ENCODE data around the gene UGGT2. TPM values are rescaled to one million over a fixed set of nuclear protein-coding genes. Genes with fewer than 3 reads are reported as not detected.
"Not testable (repeated sequence)": the region's sequence is repeated elsewhere in the genome, so short reads cannot be mapped to it uniquely, and the experiment has no call there.

The UGGT2 gene
- total RNA-seq, 1 experiment from 2014 or later, result 34.5 TPM

DNA sequence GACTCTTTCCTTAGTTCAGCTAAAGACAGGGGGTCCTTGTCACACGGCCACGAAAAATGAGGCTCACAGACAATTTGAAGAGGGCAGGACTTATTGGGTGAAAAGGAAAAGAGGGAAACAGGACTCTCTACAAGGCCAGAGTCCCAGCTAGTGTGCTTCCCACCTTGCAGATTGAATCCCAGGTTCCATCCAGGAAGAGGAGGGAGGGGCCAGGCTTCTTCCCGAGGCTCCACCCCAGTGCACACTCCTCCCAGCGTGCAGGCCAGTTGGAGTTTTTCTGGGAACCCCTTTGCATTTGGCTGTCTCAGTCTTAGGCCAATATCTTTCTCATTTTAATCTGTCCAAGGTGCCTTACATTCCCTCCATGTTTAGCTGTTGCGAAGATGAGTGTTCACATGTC lies 269.5 kb downstream of the UGGT2 start:
- H3K4me2 ChIP-seq (ENCODE audit: insufficient read depth, insufficient read length, low read length), result no peak overlapping the region
- no peak overlapping the region for H2AK5ac ChIP-seq (ENCODE audit: insufficient read length, low read length)
- Mint-ChIP-seq H3K27ac (no peak overlapping the region; a peak in 1 of 7 replicates), H3K27me3 (ENCODE audit: low read depth) (no peaks in the 10 kb centered on the region), H3K4me1 (peaks cover 0 to 4% of the 10 kb centered on the region in 2 experiments; a peak in 1 of 4 replicates), H3K4me3 (no peak overlapping the region), H3K9me3 (no peaks in the 10 kb centered on the region), H3K36me3 (ENCODE audit: insufficient read depth in 1 of 3, low read depth in 3 of 3) (peaks cover 4 to 20% (median 6%) of the 10 kb centered on the region in 3 experiments; a peak in 6 of 7 replicates)
- H3K9ac ChIP-seq (ENCODE audit: extremely low read depth, insufficient read length, low read length), result no peak overlapping the region
- H3K4ac ChIP-seq (ENCODE audit: low read depth, low read length), result no peak overlapping the region
- no peaks in the 10 kb centered on the region for H3K23me2 ChIP-seq (ENCODE audit: insufficient read length, low read depth, low read length, poor library complexity, severe bottlenecking)
- DNase-seq, result no peak
- no peak overlapping the region for H3K18ac ChIP-seq (ENCODE audit: insufficient read length, low read depth, low read length)
- H3K27ac ChIP-seq (ENCODE audit: insufficient read length, low read depth, low read length), result no peak overlapping the region
- no peaks in the 10 kb centered on the region for H3K27me3 ChIP-seq (ENCODE audit: insufficient read depth, low read length)
- no peak overlapping the region for H2BK5ac ChIP-seq (ENCODE audit: insufficient read length, low read length)
- no peak overlapping the region for H4K8ac ChIP-seq (replicated peaks; ENCODE audit: insufficient read length, low read depth, low read length)
- no peaks in the 10 kb centered on the region for H3K4me1 ChIP-seq (ENCODE audit: insufficient read depth, low read length)
- H3K79me1 ChIP-seq (ENCODE audit: insufficient read depth, low read depth, low read length, poor library complexity, severe bottlenecking), result no peaks in the 10 kb centered on the region
- H3K14ac ChIP-seq (ENCODE audit: insufficient read depth, low read length), result no peak overlapping the region
- no peak overlapping the region for H2BK120ac ChIP-seq (ENCODE audit: low read depth, low read length, poor library complexity, severe bottlenecking)
- TF ChIP-seq, protein P1, sequence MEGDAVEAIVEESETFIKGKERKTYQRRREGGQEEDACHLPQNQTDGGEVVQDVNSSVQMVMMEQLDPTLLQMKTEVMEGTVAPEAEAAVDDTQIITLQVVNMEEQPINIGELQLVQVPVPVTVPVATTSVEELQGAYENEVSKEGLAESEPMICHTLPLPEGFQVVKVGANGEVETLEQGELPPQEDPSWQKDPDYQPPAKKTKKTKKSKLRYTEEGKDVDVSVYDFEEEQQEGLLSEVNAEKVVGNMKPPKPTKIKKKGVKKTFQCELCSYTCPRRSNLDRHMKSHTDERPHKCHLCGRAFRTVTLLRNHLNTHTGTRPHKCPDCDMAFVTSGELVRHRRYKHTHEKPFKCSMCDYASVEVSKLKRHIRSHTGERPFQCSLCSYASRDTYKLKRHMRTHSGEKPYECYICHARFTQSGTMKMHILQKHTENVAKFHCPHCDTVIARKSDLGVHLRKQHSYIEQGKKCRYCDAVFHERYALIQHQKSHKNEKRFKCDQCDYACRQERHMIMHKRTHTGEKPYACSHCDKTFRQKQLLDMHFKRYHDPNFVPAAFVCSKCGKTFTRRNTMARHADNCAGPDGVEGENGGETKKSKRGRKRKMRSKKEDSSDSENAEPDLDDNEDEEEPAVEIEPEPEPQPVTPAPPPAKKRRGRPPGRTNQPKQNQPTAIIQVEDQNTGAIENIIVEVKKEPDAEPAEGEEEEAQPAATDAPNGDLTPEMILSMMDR (conservative IDR thresholded peaks at IDR 0.05), result no peak
- H2BK12ac ChIP-seq (ENCODE audit: insufficient read length, low read depth, low read length), result no peak overlapping the region
- H3K79me2 ChIP-seq (ENCODE audit: insufficient read depth, low read length), result no peaks in the 10 kb centered on the region
- H3K56ac ChIP-seq (ENCODE audit: insufficient read length, low read depth, low read length), result no peak overlapping the region
- WGBS (ENCODE audit: extremely low coverage, insufficient read length, low lambda C conversion rate), result no CpG with 5 or more reads among the region's 5 CpGs
- H3K23ac ChIP-seq (ENCODE audit: insufficient read length, low read depth, low read length), result no peak overlapping the region
- no peaks in the 10 kb centered on the region for H4K20me1 ChIP-seq (ENCODE audit: control insufficient read depth, insufficient read depth, insufficient read length)
- no peak overlapping the region for H2BK15ac ChIP-seq (ENCODE audit: low read depth, low read length)
- H4K91ac ChIP-seq (ENCODE audit: insufficient read length, low read depth, low read length), result no peak overlapping the region
- no peaks in the 10 kb centered on the region for H3K9me3 ChIP-seq (ENCODE audit: control insufficient read depth, low read depth, low read length)
- H2AFZ ChIP-seq (ENCODE audit: low read length), result no peak overlapping the region
- no peak overlapping the region for H3T11ph ChIP-seq (ENCODE audit: low read length)
- no peak overlapping the region for H2BK20ac ChIP-seq (ENCODE audit: low read depth, low read length, poor library complexity, severe bottlenecking)
- H4K5ac ChIP-seq (ENCODE audit: insufficient read length, low read depth, low read length), result no peak overlapping the region

DNA sequence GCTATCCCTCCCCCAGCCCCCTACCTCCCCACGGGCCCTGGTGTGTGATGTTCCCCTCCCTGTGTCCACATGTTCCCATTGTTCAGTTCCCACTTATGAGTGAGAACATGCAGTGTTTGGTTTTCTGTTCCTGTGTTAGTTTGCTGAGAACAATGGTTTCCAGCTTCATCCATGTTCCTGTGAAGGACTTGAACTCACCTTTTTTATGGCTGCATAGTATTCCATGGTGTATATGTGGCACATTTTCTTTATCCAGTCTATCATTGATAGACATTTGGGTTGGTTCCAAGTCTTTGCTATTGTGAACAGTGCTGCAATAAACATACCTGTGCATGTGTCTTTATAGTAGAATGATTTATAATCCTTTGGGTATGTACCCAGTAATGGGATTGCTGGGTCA lies 271.3 kb downstream of the UGGT2 start:
- not testable (repeated sequence) for H2AK5ac ChIP-seq (ENCODE audit: insufficient read length, low read length); H4K91ac ChIP-seq (ENCODE audit: insufficient read length, low read depth, low read length); H3K79me1 ChIP-seq (ENCODE audit: insufficient read depth, low read depth, low read length, poor library complexity, severe bottlenecking); DNase-seq; H3K4ac ChIP-seq (ENCODE audit: low read depth, low read length); H2AFZ ChIP-seq (ENCODE audit: low read length); H2BK5ac ChIP-seq (ENCODE audit: insufficient read length, low read length); H2BK12ac ChIP-seq (ENCODE audit: insufficient read length, low read depth, low read length); H4K8ac ChIP-seq (replicated peaks; ENCODE audit: insufficient read length, low read depth, low read length); H3K27ac ChIP-seq (ENCODE audit: insufficient read length, low read depth, low read length); H3K79me2 ChIP-seq (ENCODE audit: insufficient read depth, low read length); H2BK15ac ChIP-seq (ENCODE audit: low read depth, low read length); H3T11ph ChIP-seq (ENCODE audit: low read length); H3K14ac ChIP-seq (ENCODE audit: insufficient read depth, low read length); H3K18ac ChIP-seq (ENCODE audit: insufficient read length, low read depth, low read length); H3K9me3 ChIP-seq (ENCODE audit: control insufficient read depth, low read depth, low read length); H3K4me1 ChIP-seq (ENCODE audit: insufficient read depth, low read length); H3K23me2 ChIP-seq (ENCODE audit: insufficient read length, low read depth, low read length, poor library complexity, severe bottlenecking); H4K5ac ChIP-seq (ENCODE audit: insufficient read length, low read depth, low read length); H2BK20ac ChIP-seq (ENCODE audit: low read depth, low read length, poor library complexity, severe bottlenecking); H4K20me1 ChIP-seq (ENCODE audit: control insufficient read depth, insufficient read depth, insufficient read length); H3K27me3 Mint-ChIP-seq (ENCODE audit: low read depth); H3K27me3 ChIP-seq (ENCODE audit: insufficient read depth, low read length); H3K56ac ChIP-seq (ENCODE audit: insufficient read length, low read depth, low read length); H3K4me2 ChIP-seq (ENCODE audit: insufficient read depth, insufficient read length, low read length); H3K9ac ChIP-seq (ENCODE audit: extremely low read depth, insufficient read length, low read length); H3K4me3 Mint-ChIP-seq; H2BK120ac ChIP-seq (ENCODE audit: low read depth, low read length, poor library complexity, severe bottlenecking); H3K27ac Mint-ChIP-seq; H3K9me3 Mint-ChIP-seq; H3K4me1 Mint-ChIP-seq; H3K23ac ChIP-seq (ENCODE audit: insufficient read length, low read depth, low read length)
- H3K36me3 Mint-ChIP-seq (ENCODE audit: insufficient read depth in 1 of 3, low read depth in 3 of 3), result peaks cover 0 to 14% (median 3%) of the 10 kb centered on the region in 3 experiments; a peak in 5 of 7 replicates
- no CpG with 5 or more reads among the region's 1 CpG for WGBS (ENCODE audit: extremely low coverage, insufficient read length, low lambda C conversion rate)
